ENCODE results near the gene SCGB1C1. TPM values are rescaled to one million over a fixed set of nuclear protein-coding genes. Genes with fewer than 3 reads are reported as not detected.

The SCGB1C1 gene
- total RNA-seq, 1 donor from 2014 or later, result not detected

DNA sequence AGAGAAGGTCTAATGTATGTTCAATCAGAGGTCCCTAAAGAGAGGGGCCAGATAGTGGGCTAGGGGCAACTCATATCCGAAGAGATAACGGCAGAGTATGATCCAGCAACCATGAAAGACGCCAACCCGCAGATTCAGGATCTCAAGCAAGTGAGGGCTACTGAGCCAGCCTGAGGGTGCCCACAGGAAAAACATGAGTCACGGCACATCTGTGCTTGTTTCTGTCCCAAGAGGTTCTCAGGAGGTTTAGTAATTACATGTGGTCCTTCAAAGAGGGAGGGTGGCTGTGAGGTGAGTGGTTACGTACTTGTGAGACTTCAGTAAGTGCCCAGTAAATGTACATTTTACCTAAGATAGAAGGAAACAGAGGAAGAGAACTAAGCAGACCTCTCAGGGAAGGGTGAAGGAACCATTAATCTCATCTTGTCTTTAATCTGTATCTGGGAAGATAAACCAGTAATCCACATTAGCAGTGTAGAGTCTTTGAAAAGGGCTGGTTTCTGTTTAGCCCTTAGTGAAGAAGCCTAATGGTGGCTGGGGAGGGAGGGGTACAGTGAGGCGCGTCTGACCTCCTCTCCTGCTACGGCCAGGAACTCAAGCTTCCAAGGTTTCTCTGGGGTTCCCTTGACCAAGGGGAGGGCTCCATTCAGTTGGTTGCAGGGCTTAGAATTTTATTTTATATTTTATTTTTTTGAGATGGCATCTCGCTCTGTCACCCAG is 33.0 kb downstream of the SCGB1C1 start:
- no peaks in the 10 kb centered on the region for H3K27me3 Mint-ChIP-seq (ENCODE audit: low read depth)
- peaks cover 20% of the 10 kb centered on the region for H3K36me3 Mint-ChIP-seq
- H3K4me3 Mint-ChIP-seq, result no peak overlapping the region
- H3K4me1 Mint-ChIP-seq, result no peaks in the 10 kb centered on the region
- H3K9me3 Mint-ChIP-seq, result no peaks in the 10 kb centered on the region
- no peak for DNase-seq (ENCODE audit: low spot score in 2 of 2, unreplicated experiment in 2 of 2)
- no peak overlapping the region for H3K27ac Mint-ChIP-seq
- TF ChIP-seq CTCF (IDR thresholded peaks at IDR 0.05; ENCODE audit: unreplicated experiment), result no peak

DNA sequence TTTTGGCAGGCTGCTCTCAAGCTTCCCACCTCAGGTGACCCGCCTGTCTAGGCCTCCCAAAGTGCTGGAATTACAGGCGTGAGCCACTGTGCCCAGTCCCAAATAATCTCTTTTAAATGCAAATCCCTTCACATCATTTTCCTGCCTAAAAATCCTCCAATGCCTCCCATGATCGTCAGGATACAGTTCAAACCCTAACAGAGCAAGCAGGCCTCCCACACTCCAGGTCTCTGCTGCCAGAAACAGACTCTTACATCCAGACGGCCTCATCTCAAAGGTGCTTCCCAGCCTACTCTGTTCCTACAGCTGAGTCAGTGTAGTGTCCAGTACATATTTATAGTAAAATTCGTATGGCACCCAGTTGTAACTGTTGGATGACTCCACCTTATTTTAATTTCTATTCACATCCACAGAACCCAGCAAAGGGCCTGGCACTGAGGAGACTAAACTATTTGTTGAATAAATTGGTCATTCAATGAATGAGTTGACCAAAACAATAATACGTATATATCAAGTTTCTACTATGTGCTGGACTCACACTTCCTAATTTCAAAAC is 35.0 kb downstream of the SCGB1C1 start:
- peaks cover 19% of the 10 kb centered on the region for H3K36me3 Mint-ChIP-seq
- H3K27me3 Mint-ChIP-seq (ENCODE audit: low read depth), result no peaks in the 10 kb centered on the region
- TF ChIP-seq CTCF (IDR thresholded peaks at IDR 0.05; ENCODE audit: unreplicated experiment), result no peak
- H3K4me1 Mint-ChIP-seq, result no peaks in the 10 kb centered on the region
- no peak overlapping the region for H3K27ac Mint-ChIP-seq
- no peak overlapping the region for H3K4me3 Mint-ChIP-seq
- no peak for DNase-seq (ENCODE audit: low spot score in 2 of 2, unreplicated experiment in 2 of 2)
- no peaks in the 10 kb centered on the region for H3K9me3 Mint-ChIP-seq

- no peak for TF ChIP-seq CTCF (IDR thresholded peaks at IDR 0.05; ENCODE audit: unreplicated experiment)
- peaks cover 6% of the 10 kb centered on the region for H3K4me1 Mint-ChIP-seq
- peaks cover 15% of the 10 kb centered on the region for H3K36me3 Mint-ChIP-seq
- no peak overlapping the region for H3K27ac Mint-ChIP-seq
- no peak overlapping the region for H3K4me3 Mint-ChIP-seq
- no peak for DNase-seq (ENCODE audit: low spot score in 2 of 2, unreplicated experiment in 2 of 2)
- H3K27me3 Mint-ChIP-seq (ENCODE audit: low read depth), result no peaks in the 10 kb centered on the region
- H3K9me3 Mint-ChIP-seq, result no peaks in the 10 kb centered on the region
Observed at GRCh38 chr11:230431-230830, 37.6 kb downstream of the SCGB1C1 start.

DNA sequence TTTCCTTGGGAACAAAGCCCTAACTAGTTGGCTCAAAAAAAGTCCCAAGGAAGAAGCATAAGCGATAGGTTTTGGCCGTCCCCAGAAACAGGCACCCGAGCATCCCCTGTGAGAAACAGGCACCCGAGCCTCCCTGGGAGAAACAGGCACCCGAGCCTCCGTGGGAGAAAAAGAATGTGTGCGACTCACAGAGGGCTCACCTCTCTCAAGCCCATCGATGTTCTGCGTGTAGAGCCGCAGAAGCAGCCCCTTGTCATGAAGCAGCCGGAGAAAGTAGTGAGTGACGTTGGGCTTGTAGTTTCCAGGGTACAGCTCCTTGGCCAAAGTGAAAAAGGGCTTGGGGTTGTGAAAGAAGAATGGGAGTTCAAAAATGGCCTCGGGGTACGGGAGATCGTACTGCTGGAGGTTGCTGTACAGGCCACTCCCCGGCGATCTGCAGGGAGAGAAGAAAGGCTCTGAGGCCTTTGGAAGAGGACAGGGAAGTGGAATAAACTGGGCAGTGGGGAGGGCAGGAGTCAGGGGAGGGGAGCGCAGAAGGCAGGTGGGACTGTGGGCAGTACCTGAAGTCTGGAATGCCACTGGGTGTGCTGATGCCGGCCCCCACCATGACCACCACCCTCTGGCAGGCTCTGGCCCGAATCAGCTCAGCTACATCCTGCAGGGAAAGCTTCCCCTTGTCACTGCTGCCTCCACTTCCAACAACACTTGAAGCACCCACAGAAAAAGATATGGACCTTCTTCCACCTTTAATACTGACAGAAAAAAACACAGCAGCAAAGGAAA is 40.1 kb downstream of the SCGB1C1 start:
- no peak for DNase-seq (ENCODE audit: low spot score in 2 of 2, unreplicated experiment in 2 of 2)
- Mint-ChIP-seq H3K27me3 (ENCODE audit: low read depth) (no peaks in the 10 kb centered on the region), H3K9me3 (no peaks in the 10 kb centered on the region), H3K4me3 (no peak overlapping the region), H3K4me1 (peaks cover 13% of the 10 kb centered on the region), H3K36me3 (peaks cover 14% of the 10 kb centered on the region), H3K27ac (no peak overlapping the region)
- no peak for TF ChIP-seq CTCF (IDR thresholded peaks at IDR 0.05; ENCODE audit: unreplicated experiment)

DNA sequence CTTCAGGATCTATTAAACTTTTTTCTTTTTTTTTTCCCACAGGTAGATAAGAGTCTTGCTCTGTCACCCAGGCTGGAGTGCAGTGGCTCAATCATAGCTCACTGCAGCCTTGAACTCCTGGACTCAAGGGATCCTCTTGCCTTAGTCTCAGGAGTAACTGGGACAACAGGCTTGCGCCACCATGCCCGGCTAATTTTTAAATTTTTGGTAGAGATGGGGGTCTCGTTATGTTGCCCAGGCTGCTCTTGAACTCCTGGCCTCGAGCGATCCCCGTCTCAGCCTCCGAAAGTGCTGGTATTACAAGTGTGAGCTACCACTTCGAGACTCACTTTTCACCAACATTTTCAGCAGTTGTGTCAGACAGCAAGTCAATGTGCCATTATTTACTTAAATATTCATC is 42.3 kb downstream of the SCGB1C1 start:
- no peak for TF ChIP-seq CTCF (IDR thresholded peaks at IDR 0.05; ENCODE audit: unreplicated experiment)
- Mint-ChIP-seq H3K9me3 (no peaks in the 10 kb centered on the region), H3K27me3 (ENCODE audit: low read depth) (no peaks in the 10 kb centered on the region), H3K36me3 (peaks cover 11% of the 10 kb centered on the region), H3K27ac (peak overlapping the region; percentile 94), H3K4me1 (peaks cover 22% of the 10 kb centered on the region), H3K4me3 (peak overlapping the region; percentile 91)
- DNase-seq (ENCODE audit: low spot score in 2 of 2, unreplicated experiment in 2 of 2), result no peak

All from mesothelial cell of epicardium (in vitro differentiated cells).